Aorta (tissue), 5 donors: ENCODE data around the gene CSHL1. TPM values are rescaled to one million over a fixed set of nuclear protein-coding genes. Genes with fewer than 3 reads are reported as not detected.

Experiments used
- ATAC-seq: fragments of 200-7000 bp; cut with Tn5 transposase; one replicate; pipeline ENCODE4 v1.9.1; 2022; ENCODE audit warnings: moderate library complexity; ENCODE audit not compliant: low FRiP score
- DNase-seq, 2 donors: peaks; one replicate each; pipeline ENCODE4 v3.0.0-alpha.2; 2020
- H3K27ac ChIP-seq, 2 donors: one replicate each; pipeline ENCODE4 v1.5.1; 2013; ENCODE audit warnings: low read length in 2 of 2, mild to moderate bottlenecking in 2 of 2, moderate library complexity in 2 of 2, control low read depth in 1 of 2, inconsistent platforms in 1 of 2, low read depth in 1 of 2
- H3K27me3 ChIP-seq, 2 donors: one replicate each; pipeline ENCODE4 v1.6.1; 2013; ENCODE audit warnings: control low read depth in 1 of 2, low read length in 1 of 2, mild to moderate bottlenecking in 1 of 2, moderate library complexity in 1 of 2; ENCODE audit not compliant: insufficient read depth in 2 of 2, control insufficient read depth in 1 of 2
- H3K36me3 ChIP-seq, 2 donors: one replicate each; pipeline ENCODE4 v1.6.1; 2013; ENCODE audit warnings: control low read depth in 1 of 2, low read length in 1 of 2, mild to moderate bottlenecking in 1 of 2; ENCODE audit not compliant: insufficient read depth in 2 of 2, control insufficient read depth in 1 of 2
- H3K4me1 ChIP-seq, 2 donors: one replicate each; pipeline ENCODE4 v1.6.1; 2013; ENCODE audit warnings: low read length in 2 of 2, control low read depth in 1 of 2, mild to moderate bottlenecking in 1 of 2, moderate library complexity in 1 of 2; ENCODE audit not compliant: insufficient read depth in 2 of 2, control insufficient read depth in 1 of 2
- H3K4me3 ChIP-seq, 2 donors: one replicate each; pipeline ENCODE4 v1.5.1; 2013; ENCODE audit warnings: low read length in 2 of 2, control low read depth in 1 of 2, mild to moderate bottlenecking in 1 of 2
- H3K9me3 ChIP-seq: one replicate; pipeline ENCODE4 v1.6.1; 2013; ENCODE audit warnings: mild to moderate bottlenecking, low read length; ENCODE audit not compliant: control insufficient read depth
- WGBS, 2 donors: extraction: QIAGEN DNeasy Blood & Tissue Kit; methylation state at CpG; one replicate each; pipeline ENCODE4 v1.1.7; 2013; 5-methylcytosine and 5-hydroxymethylcytosine counted together
- intact Hi-C, 2 donors: fragments of 100-400 bp; cut with DNase I; formaldehyde crosslinking; loops; one replicate each; pipeline versions ENCODE4 v1.14.2 to v1.15.0; 2022
- long read RNA-seq, 2 donors: library from polyadenylated mRNA; unstranded; transcript quantifications; one replicate each; pipeline ENCODE4 v2.0.0, GENCODE V29; 2020 to 2021
- polyA plus RNA-seq, 2 donors: library from polyadenylated mRNA; stranded (reverse); fragments of 200-250 nt; gene quantifications; one replicate each; pipeline ENCODE4 v1.2.3, GENCODE V29; 2013
- total RNA-seq, 2 donors: library from RNA; stranded (reverse); fragmentation: NEBNext Ultra II Directional; extraction: Animal tissue kit (Norgen Biotek cat#: 25700); gene quantifications; one replicate each; pipeline ENCODE4 v1.2.1, GENCODE V29; 2021
- donor health status: healthy with polysubstance abuse.
- donor health status: Bipolar disorder and iron deficiency.
- donor health status: DM: no; HTN: no; CAD: no.
- donor health status: DM: no; HTN: no; CAD: no.
- donor health status: DM: yes; HTN: yes; CAD: no.

Gene CSHL1
- not detected for total RNA-seq
- polyA plus RNA-seq, result not detected
- long read RNA-seq, donor 1, result 0 reads
- long read RNA-seq, donor 2, result 0 reads

- Histone ChIP-seq H3K9me3 (no peaks in the 10 kb centered on the region), H3K27me3 (no peaks in the 10 kb centered on the region), H3K27ac (no peak within 1 kb of the TSS), H3K4me3 (no peak within 1 kb of the TSS), H3K36me3 (no peaks in the 10 kb centered on the region), H3K4me1 (no peaks in the 10 kb centered on the region)
- intact Hi-C loops, result loop anchor here in 1 of 2 donors (5.0 to 10.0 kb wide), 2 partner anchors 114 to 226 kb away; partner anchors contain the start of gene ICAM2
- no peak for DNase-seq
- WGBS, 2 donors, result 61 to 67% methylated on average over 14 to 15 of the region's 15 CpGs
- ATAC-seq, result no peak
These were observed at the start of gene CSHL1 for GRCh38 chr17:63911041-63911635. Gene CSHL1 (minus strand): TSS chr17:63911258. CDS start chr17:63911196, 62 bp downstream.

- ATAC-seq, result no peak
- H3K27ac ChIP-seq, result no peak overlapping the region
- no peak for DNase-seq
- no peaks in the 10 kb centered on the region for H3K9me3 ChIP-seq
- H3K36me3 ChIP-seq, result no peaks in the 10 kb centered on the region
- no peaks in the 10 kb centered on the region for H3K27me3 ChIP-seq
- WGBS, 2 donors, result 84 to 92% methylated on average over 7 of the region's 7 CpGs
- H3K4me3 ChIP-seq, result no peak overlapping the region
- H3K4me1 ChIP-seq, result no peaks in the 10 kb centered on the region
- intact Hi-C loops, result no loop called here
These were observed 49.4 kb upstream of the CSHL1 start for GRCh38 chr17:63960430-63960829.

GRCh38 chr17:63960006-63960405 lies 48.9 kb upstream of the CSHL1 start:
- DNase-seq, result no peak
- intact Hi-C loops, result no loop called here
- H3K4me3 ChIP-seq, result no peak overlapping the region
- H3K4me1 ChIP-seq, result no peaks in the 10 kb centered on the region
- no peaks in the 10 kb centered on the region for H3K9me3 ChIP-seq
- H3K36me3 ChIP-seq, result no peaks in the 10 kb centered on the region
- H3K27me3 ChIP-seq, result no peaks in the 10 kb centered on the region
- 85 to 88% methylated on average over 9 of the region's 9 CpGs for WGBS, 2 donors
- H3K27ac ChIP-seq, result no peak overlapping the region
- ATAC-seq, result no peak

GRCh38 chr17:63956296-63956920 lies 45.4 kb upstream of the CSHL1 start:
- Histone ChIP-seq H3K9me3 (no peaks in the 10 kb centered on the region), H3K27me3 (no peaks in the 10 kb centered on the region), H3K4me1 (no peaks in the 10 kb centered on the region), H3K36me3 (no peaks in the 10 kb centered on the region), H3K27ac (no peak overlapping the region), H3K4me3 (no peak overlapping the region)
- no peak for DNase-seq
- no peak for ATAC-seq
- WGBS, 2 donors, result 95 to 97% methylated on average over 5 of the region's 5 CpGs
- intact Hi-C loops, result no loop called here

GRCh38 chr17:63955791-63956190 lies 44.7 kb upstream of the CSHL1 start:
- Histone ChIP-seq H3K4me3 (no peak overlapping the region), H3K9me3 (no peaks in the 10 kb centered on the region), H3K4me1 (no peaks in the 10 kb centered on the region), H3K36me3 (no peaks in the 10 kb centered on the region), H3K27ac (no peak overlapping the region), H3K27me3 (no peaks in the 10 kb centered on the region)
- WGBS, 2 donors, result 92 to 94% methylated on average over 4 of the region's 4 CpGs
- intact Hi-C loops, result no loop called here
- ATAC-seq (no peak), DNase-seq (no peak)

GRCh38 chr17:63955232-63955631 lies 44.2 kb upstream of the CSHL1 start:
- H3K27me3 ChIP-seq, result no peaks in the 10 kb centered on the region
- H3K4me1 ChIP-seq, result no peaks in the 10 kb centered on the region
- DNase-seq (no peak), ATAC-seq (no peak)
- no peak overlapping the region for H3K4me3 ChIP-seq
- no peaks in the 10 kb centered on the region for H3K9me3 ChIP-seq
- 81 to 84% methylated on average over 11 of the region's 11 CpGs for WGBS, 2 donors
- H3K27ac ChIP-seq, result no peak overlapping the region
- intact Hi-C loops, result no loop called here
- no peaks in the 10 kb centered on the region for H3K36me3 ChIP-seq

- no peaks in the 10 kb centered on the region for H3K4me1 ChIP-seq
- H3K9me3 ChIP-seq, result no peaks in the 10 kb centered on the region
- DNase-seq (no peak), ATAC-seq (no peak)
- H3K27ac ChIP-seq, result no peak overlapping the region
- no peak overlapping the region for H3K4me3 ChIP-seq
- no peaks in the 10 kb centered on the region for H3K27me3 ChIP-seq
- intact Hi-C loops, result no loop called here
- no peaks in the 10 kb centered on the region for H3K36me3 ChIP-seq
- 58 to 65% methylated on average over 11 of the region's 11 CpGs for WGBS, 2 donors
These were observed 43.5 kb upstream of the CSHL1 start for GRCh38 chr17:63954402-63955063.

GRCh38 chr17:63950940-63951907 lies 40.2 kb upstream of the CSHL1 start:
- Histone ChIP-seq H3K36me3 (no peaks in the 10 kb centered on the region), H3K27me3 (no peaks in the 10 kb centered on the region), H3K27ac (no peak overlapping the region), H3K9me3 (no peaks in the 10 kb centered on the region), H3K4me1 (no peaks in the 10 kb centered on the region), H3K4me3 (no peak overlapping the region)
- intact Hi-C loops, result no loop called here
- ATAC-seq (no peak), DNase-seq (no peak)
- WGBS, 2 donors, result 93 to 94% methylated on average over 29 of the region's 29 CpGs
